Activated naive CD4-positive, alpha-beta T cell treated with anti-CD3 and anti-CD28 coated beads, Interleukin-2, amount 10 ng/mL, durations not matched to agents 7 days and 5 days (primary cell): ENCODE measurements around the gene SCN4A.
A peak's percentile ranks its signal among the peaks of the same experiment; 100 is the strongest.
"Not testable (repeated sequence)": the region's sequence is repeated elsewhere in the genome, so short reads cannot be mapped to it uniquely, and the experiment has no call there.

Source experiments
- CTCF ChIA-PET: fragments of 350-600 bp; sonication (Branson Sonifier 250); formaldehyde crosslinking; loops from one replicate; lab custom pipeline; 2021; ENCODE audit warnings: antibody characterized with exemption; lab: Charles Lee
- DNase-seq: peaks from one replicate; pipeline ENCODE4 v3.0.0-alpha.2; 2020
- H3K27ac Mint-ChIP-seq: one replicate; pipeline ENCODE4 v1.8.0; 2021; ENCODE audit warnings: mild to moderate bottlenecking, moderate library complexity, mixed read lengths
- H3K27me3 Mint-ChIP-seq: one replicate; pipeline ENCODE4 v1.8.0; 2021; ENCODE audit warnings: mild to moderate bottlenecking, mixed read lengths
- H3K36me3 Mint-ChIP-seq: one replicate; pipeline ENCODE4 v1.8.0; 2021; ENCODE audit warnings: mixed read lengths
- H3K4me1 Mint-ChIP-seq: one replicate; pipeline ENCODE4 v1.8.0; 2021; ENCODE audit warnings: mixed read lengths
- H3K4me3 Mint-ChIP-seq: one replicate; pipeline ENCODE4 v1.8.0; 2021; ENCODE audit warnings: mild to moderate bottlenecking, moderate library complexity, mixed read lengths
- H3K9me3 Mint-ChIP-seq: one replicate; pipeline ENCODE4 v1.8.0; 2021; ENCODE audit warnings: mixed read lengths

SCN4A gene

DNA sequence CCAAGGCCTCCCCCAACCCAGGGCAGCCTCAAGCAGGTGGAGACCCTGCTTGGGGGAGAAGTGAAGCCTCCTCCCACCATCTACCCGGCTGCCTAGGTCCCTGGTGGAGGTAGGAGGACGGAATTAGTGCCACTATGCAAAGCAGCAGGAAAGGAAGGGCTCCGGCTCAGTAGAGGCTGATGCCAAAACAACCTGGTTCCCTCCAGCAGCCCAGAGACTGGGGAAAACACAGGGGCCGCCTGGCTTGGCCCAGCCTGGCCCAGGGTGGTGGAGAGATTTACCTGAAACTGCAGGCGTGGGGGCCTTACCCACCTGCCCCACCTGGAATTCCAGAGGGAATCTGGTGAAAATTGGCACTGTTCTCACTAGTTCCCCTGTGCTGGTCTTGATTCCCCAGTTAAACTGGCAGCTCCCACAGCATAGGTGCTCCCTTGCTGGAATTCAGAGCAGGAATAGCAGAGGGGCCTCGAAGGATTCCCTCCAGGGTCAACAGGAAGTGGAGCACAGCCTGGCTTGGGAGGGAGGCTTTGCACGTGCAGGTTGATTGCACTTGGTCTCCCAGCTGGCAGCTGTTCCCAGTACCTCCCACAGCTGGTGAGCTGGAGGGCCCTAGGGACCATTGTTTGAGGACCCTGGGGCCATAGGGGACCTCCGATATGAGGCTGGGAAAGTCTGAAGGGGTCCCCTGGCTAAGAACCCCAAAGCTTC, 45.1 kb downstream of the SCN4A start:
- Mint-ChIP-seq H3K4me3 (no peak overlapping the region), H3K27ac (no peak overlapping the region), H3K4me1 (peaks cover 23% of the 10 kb centered on the region), H3K27me3 (peaks cover 14% of the 10 kb centered on the region), H3K36me3 (peaks cover 11% of the 10 kb centered on the region), H3K9me3 (no peaks in the 10 kb centered on the region)
- no peak for DNase-seq
- CTCF ChIA-PET: interaction anchor here (1.1 to 4.3 kb wide), 6 partner anchors 9 to 101 kb away, joined by 3 to 27 read pairs (median 5); partner anchors contain the start of gene GH1

DNA sequence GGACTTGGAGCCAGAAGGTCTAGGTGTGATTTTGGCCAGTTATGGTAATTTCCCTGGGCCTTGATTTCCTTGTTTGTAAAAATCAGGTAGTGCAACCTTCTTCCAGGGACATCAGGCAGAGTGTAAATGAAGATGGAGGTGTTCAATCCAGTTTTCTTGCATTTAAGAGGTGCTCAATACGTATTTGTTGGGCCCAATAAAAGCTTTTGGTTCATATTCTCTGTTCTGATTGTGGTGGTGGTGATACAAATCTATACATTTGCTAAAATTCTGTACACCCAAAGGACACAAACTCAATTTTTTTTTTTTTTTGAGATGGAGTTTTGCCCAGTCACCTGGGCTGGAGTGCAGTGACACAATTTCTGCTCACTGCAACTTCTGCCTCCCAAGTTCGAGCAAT, 46.6 kb downstream of the SCN4A start:
- Mint-ChIP-seq H3K9me3 (no peaks in the 10 kb centered on the region), H3K4me1 (peaks cover 11% of the 10 kb centered on the region), H3K4me3 (no peak overlapping the region), H3K36me3 (peaks cover 9% of the 10 kb centered on the region), H3K27ac (no peak overlapping the region), H3K27me3 (peaks cover 20% of the 10 kb centered on the region)
- no peak for DNase-seq
- CTCF ChIA-PET: interaction anchor here (3.9 kb wide), 1 partner anchor 20 kb away, joined by 17 read pairs; no protein-coding TSS in a partner anchor

DNA sequence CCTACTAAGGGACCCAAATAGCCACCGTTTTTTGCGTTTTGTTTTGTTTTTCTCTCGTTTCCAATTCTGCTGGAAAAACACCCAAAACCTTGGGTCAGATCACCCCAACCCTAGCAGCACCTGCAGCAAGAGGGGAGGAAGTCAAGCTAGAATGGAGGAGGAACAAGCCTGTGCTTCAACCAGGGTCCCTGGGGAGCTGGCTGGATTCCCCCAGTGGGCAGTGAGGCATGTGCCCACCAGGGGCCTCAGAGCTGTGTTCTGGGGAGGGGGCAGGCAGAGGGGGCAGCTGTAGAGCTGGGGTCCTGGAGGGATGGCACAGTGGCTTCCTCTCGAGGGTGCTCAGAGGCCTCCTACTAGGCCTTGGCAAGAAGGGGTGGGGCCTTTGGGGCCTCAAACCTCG, 47.1 kb downstream of the SCN4A start:
- H3K36me3 Mint-ChIP-seq: peaks cover 5% of the 10 kb centered on the region
- CTCF ChIA-PET: interaction anchor here (0.6 to 3.9 kb wide), 3 partner anchors 20 to 59 kb away, joined by 3 to 17 read pairs (median 4); no protein-coding TSS in a partner anchor
- peaks cover 26% of the 10 kb centered on the region for H3K27me3 Mint-ChIP-seq
- no peak overlapping the region for H3K4me3 Mint-ChIP-seq
- H3K4me1 Mint-ChIP-seq: peaks cover 6% of the 10 kb centered on the region
- H3K27ac Mint-ChIP-seq: no peak overlapping the region
- no peak for DNase-seq
- H3K9me3 Mint-ChIP-seq: no peaks in the 10 kb centered on the region

DNA sequence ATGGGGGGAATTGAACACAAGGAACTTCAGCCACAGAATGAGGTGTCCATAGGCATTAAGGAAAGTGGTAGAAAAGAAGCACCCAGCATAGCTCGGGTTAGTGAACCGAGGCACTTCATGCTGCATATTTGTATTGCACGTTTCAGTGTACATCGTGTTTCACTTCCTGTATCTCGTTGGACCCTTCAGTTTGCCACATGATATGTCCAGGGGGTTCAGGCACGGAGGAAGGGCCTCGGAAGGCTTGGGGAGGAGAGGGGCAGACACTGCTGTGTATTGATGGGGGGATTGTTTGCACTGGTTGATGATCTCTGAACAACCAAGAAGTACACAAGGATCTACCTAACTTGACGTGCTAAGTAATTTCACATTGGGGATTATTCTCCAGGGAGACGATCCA, 50.3 kb downstream of the SCN4A start:
- not testable (repeated sequence) for H3K36me3 Mint-ChIP-seq, H3K4me1 Mint-ChIP-seq, H3K27ac Mint-ChIP-seq, H3K4me3 Mint-ChIP-seq, DNase-seq, H3K9me3 Mint-ChIP-seq
- H3K27me3 Mint-ChIP-seq: peaks cover 56% of the 10 kb centered on the region
- CTCF ChIA-PET: interaction anchor here (0.9 to 1.2 kb wide), 3 partner anchors 10 to 108 kb away, joined by 3 read pairs; no protein-coding TSS in a partner anchor

DNA sequence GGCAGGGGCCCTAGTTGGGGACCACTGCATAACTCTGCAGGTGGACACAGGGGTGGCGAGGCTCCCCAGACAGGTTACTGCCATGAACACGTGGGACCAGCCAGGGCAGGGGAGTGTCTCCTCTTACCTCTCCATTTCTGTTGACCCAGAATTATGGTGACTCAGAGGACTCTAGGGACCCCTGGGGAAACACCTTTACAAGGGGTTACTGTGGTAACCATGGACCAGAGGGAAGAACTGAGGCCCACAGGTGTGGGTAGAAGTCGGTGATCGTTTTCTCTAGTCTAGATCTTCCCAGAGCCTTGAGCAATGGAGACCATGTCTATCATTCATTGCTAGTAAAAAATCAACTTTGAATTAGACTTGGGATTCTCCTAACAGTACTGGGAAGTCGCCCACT, 51.9 kb downstream of the SCN4A start:
- peaks cover 64% of the 10 kb centered on the region for H3K27me3 Mint-ChIP-seq
- not testable (repeated sequence) for H3K9me3 Mint-ChIP-seq, DNase-seq, H3K4me1 Mint-ChIP-seq, H3K4me3 Mint-ChIP-seq, H3K27ac Mint-ChIP-seq, H3K36me3 Mint-ChIP-seq
- CTCF ChIA-PET: interaction anchor here (0.6 to 4.0 kb wide), 10 partner anchors 9 to 104 kb away, joined by 3 to 83 read pairs (median 18); partner anchors contain the start of genes ICAM2 and PRR29

DNA sequence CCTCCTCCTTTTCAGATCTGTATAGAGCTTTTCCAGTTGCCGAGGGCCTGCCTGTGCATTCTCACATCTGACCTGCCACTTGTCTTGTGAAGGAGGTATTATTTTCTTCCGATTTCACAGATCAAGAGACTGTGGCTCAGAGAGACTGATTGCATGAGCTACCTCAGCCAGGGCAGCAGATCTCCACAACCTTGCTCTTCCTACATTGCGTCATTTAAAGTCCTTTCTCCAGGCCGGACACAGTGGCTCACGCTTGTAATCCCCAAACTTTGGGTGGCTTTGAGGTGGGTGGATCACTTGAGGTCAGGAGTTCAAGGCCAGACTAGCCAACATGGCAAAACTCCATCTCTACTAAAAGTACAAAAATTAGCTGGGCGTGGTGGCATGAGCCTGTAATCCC, 52.7 kb downstream of the SCN4A start:
- CTCF ChIA-PET: interaction anchor here (0.6 to 4.0 kb wide), 34 partner anchors 8 to 360 kb away, joined by 3 to 83 read pairs (median 7); partner anchors contain the start of genes CD79B, ICAM2 and PRR29
- DNase-seq: not testable (repeated sequence)

DNA sequence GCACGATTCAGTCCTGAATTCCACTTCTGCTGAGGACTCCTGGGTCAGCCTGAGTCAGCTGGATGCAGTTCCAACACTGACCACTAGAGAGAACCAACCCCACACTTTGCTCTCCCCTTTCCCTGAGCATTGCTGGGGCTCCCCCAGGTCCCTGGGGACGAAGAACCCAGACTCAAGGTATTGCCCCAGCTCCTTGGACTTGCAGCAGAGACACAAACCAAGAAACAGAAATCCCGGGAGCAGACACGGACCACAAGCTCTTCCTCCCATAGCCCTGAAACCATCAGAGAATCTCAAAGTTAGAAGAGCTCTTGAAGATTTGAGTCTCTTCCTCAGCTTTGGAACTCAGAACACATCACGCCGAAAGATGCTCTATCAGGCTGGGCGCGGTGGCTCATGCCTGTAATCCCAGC, 53.4 kb downstream of the SCN4A start:
- peaks cover 9% of the 10 kb centered on the region for H3K4me1 Mint-ChIP-seq
- CTCF ChIA-PET: interaction anchor here (0.6 to 4.0 kb wide), 39 partner anchors 7 to 362 kb away, joined by 3 to 83 read pairs (median 6); partner anchors contain the start of genes CD79B, ICAM2 and PRR29
- no peaks in the 10 kb centered on the region for H3K36me3 Mint-ChIP-seq
- H3K4me3 Mint-ChIP-seq: no peak overlapping the region
- H3K27me3 Mint-ChIP-seq: peaks cover 61% of the 10 kb centered on the region
- H3K9me3 Mint-ChIP-seq: no peaks in the 10 kb centered on the region
- DNase-seq: peak; percentile 83
- H3K27ac Mint-ChIP-seq: no peak overlapping the region

More for the DNA sequence above, 52.7 kb downstream of the SCN4A start:
- not testable (repeated sequence) for H3K4me1 Mint-ChIP-seq, H3K36me3 Mint-ChIP-seq, H3K9me3 Mint-ChIP-seq, H3K4me3 Mint-ChIP-seq, H3K27ac Mint-ChIP-seq
- peaks cover 62% of the 10 kb centered on the region for H3K27me3 Mint-ChIP-seq

DNA sequence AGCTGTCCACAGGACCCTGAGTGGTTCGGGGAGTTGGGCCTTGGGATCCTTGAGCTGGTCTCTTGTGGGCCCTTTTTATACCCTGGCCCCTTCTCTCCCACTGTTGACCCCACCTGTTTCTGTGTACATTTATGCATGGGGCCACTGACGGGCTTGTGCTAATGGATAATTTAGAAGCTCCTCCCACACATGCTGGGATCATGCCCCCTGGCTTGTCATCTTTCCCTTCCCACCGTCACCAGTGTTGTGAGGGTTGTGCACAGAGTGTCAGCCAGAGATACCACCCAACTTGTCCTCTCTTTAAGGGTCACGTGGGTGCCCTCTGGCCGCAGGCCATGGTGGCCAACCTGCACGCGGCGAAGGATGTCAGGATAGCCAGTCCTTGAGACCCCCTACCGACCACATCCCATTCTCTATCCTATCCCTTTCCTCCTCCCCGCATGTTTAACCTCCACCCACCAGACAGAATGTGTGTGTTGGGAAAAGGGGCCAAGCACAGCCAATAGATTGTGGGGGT, 53.9 kb downstream of the SCN4A start, which contains the start of gene GH1:
Gene GH1, minus strand, starts transcription at position 51 of the 517 bp plus-strand sequence. CDS start 63 bp downstream, outside the sequence.
- not testable (repeated sequence) for H3K4me1 Mint-ChIP-seq

DNA sequence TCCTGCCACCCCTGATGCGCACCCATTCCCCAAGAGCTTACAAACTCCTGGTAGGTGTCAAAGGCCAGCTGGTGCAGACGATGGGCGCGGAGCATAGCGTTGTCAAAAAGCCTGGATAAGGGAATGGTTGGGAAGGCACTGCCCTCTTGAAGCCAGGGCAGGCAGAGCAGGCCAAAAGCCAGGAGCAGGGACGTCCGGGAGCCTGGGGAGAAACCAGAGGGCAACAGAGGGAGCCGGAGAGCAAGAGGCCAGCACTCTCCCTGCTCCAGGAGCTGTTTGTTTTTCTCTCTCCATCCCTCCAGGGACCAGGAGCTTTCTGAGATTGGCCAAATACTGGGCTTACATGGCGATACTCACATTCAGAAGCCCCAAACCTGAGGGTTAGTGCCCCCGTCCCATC, 54.4 kb downstream of the SCN4A start:
- peaks cover 9% of the 10 kb centered on the region for H3K4me1 Mint-ChIP-seq
- CTCF ChIA-PET: interaction anchor here (0.6 to 4.0 kb wide), 16 partner anchors 8 to 215 kb away, joined by 3 to 83 read pairs (median 14); partner anchors contain the start of genes CD79B and PRR29
- DNase-seq: no peak
- H3K27ac Mint-ChIP-seq: no peak overlapping the region
- H3K4me3 Mint-ChIP-seq: no peak overlapping the region
- no peaks in the 10 kb centered on the region for H3K36me3 Mint-ChIP-seq
- no peaks in the 10 kb centered on the region for H3K9me3 Mint-ChIP-seq
- H3K27me3 Mint-ChIP-seq: peaks cover 71% of the 10 kb centered on the region

More for the DNA sequence above, 53.9 kb downstream of the SCN4A start, which contains the start of gene GH1:
- CTCF ChIA-PET: interaction anchor here (0.8 to 4.0 kb wide), 36 partner anchors 10 to 363 kb away, joined by 3 to 83 read pairs (median 6); partner anchors contain the start of genes CD79B, ICAM2 and PRR29
- H3K27me3 Mint-ChIP-seq: peaks cover 65% of the 10 kb centered on the region
- not testable (repeated sequence) for H3K27ac Mint-ChIP-seq, H3K9me3 Mint-ChIP-seq, DNase-seq, H3K36me3 Mint-ChIP-seq, H3K4me3 Mint-ChIP-seq

DNA sequence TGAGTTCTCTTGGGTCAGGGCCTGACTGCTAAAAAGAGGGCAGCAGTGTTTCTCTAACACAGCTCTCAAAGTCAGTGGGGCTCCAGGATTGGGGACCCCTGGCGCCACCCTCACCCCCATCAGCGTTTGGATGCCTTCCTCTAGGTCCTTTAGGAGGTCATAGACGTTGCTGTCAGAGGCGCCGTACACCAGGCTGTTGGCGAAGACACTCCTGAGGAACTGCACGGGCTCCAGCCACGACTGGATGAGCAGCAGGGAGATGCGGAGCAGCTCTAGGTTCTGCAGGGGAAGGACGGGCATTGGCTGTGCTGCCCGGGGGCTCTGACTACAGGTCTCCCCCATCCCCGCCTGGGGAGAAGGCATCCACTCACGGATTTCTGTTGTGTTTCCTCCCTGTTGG, 55.1 kb downstream of the SCN4A start:
- Mint-ChIP-seq H3K4me1 (peaks cover 9% of the 10 kb centered on the region), H3K9me3 (no peaks in the 10 kb centered on the region), H3K4me3 (no peak overlapping the region), H3K27me3 (peaks cover 77% of the 10 kb centered on the region), H3K36me3 (no peaks in the 10 kb centered on the region), H3K27ac (no peak overlapping the region)
- no peak for DNase-seq
- CTCF ChIA-PET: interaction anchor here (1.0 to 4.0 kb wide), 10 partner anchors 12 to 216 kb away, joined by 3 to 83 read pairs (median 22); no protein-coding TSS in a partner anchor

DNA sequence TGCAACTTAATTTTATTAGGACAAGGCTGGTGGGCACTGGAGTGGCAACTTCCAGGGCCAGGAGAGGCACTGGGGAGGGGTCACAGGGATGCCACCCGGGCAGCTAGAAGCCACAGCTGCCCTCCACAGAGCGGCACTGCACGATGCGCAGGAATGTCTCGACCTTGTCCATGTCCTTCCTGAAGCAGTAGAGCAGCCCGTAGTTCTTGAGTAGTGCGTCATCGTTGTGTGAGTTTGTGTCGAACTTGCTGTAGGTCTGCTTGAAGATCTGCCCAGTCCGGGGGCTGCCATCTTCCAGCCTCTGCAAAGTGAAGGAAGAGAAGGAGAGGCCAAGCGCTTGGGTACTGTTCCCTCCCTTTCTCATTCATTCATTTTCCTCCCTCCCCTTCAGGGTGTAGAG, 55.5 kb downstream of the SCN4A start:
- H3K27ac Mint-ChIP-seq, H3K9me3 Mint-ChIP-seq, H3K4me3 Mint-ChIP-seq, H3K36me3 Mint-ChIP-seq, DNase-seq, H3K4me1 Mint-ChIP-seq: not testable (repeated sequence)
- H3K27me3 Mint-ChIP-seq: peaks cover 79% of the 10 kb centered on the region
- CTCF ChIA-PET: interaction anchor here (1.3 to 4.0 kb wide), 6 partner anchors 12 to 111 kb away, joined by 3 to 68 read pairs (median 11); no protein-coding TSS in a partner anchor

DNA sequence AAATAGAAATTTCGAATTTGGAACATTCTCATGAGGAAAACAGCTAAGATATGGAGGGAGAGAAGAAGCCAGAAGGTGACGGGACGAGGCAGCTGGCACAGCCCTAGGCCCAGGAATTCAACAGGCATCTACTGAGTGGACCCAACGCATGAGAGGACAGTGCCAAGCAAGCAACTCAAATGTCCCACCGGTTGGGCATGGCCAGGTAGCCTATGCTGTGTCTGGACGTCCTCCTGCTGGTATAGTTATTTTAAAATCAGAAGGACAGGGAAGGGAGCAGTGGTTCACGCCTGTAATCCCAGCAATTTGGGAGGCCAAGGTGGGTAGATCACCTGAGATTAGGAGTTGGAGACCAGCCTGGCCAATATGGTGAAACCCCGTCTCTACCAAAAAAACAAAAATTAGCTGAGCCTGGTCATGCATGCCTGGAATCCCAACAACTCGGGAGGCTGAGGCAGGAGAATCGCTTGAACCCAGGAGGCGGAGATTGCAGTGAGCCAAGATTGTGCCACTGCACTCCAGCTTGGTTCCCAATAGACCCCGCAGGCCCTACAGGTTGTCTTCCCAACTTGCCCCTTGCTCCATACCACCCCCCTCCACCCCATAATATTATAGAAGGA, 56.0 kb downstream of the SCN4A start:
- CTCF ChIA-PET: interaction anchor here (1.1 to 4.0 kb wide), 7 partner anchors 13 to 217 kb away, joined by 3 to 27 read pairs (median 4); no protein-coding TSS in a partner anchor
- H3K9me3 Mint-ChIP-seq: no peaks in the 10 kb centered on the region
- H3K27me3 Mint-ChIP-seq: peaks cover 80% of the 10 kb centered on the region
- no peaks in the 10 kb centered on the region for H3K36me3 Mint-ChIP-seq
- no peak overlapping the region for H3K27ac Mint-ChIP-seq
- DNase-seq: peak; percentile 7
- H3K4me1 Mint-ChIP-seq: peaks cover 12% of the 10 kb centered on the region
- no peak overlapping the region for H3K4me3 Mint-ChIP-seq

DNA sequence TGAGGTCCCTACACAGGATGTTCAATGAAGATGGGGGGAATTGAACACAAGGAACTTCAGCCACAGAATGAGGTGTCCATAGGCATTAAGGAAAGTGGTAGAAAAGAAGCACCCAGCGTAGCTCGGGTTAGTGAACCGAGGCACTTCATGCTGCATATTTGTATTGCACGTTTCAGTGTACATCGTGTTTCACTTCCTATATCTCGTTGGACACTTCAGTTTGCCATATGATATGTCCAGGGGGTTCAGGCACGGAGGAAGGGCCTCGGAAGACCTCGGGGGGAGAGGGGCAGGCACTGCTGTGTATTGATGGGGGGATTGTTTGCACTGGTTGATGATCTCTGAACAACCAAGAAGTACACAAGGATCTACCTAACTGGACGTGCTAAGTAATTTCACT, 57.0 kb downstream of the SCN4A start:
- not testable (repeated sequence) for H3K36me3 Mint-ChIP-seq, DNase-seq, H3K9me3 Mint-ChIP-seq, H3K27ac Mint-ChIP-seq, H3K4me3 Mint-ChIP-seq
- CTCF ChIA-PET: interaction anchor here (1.0 to 1.9 kb wide), 7 partner anchors 31 to 218 kb away, joined by 3 to 8 read pairs (median 3); no protein-coding TSS in a partner anchor
- peaks cover 12% of the 10 kb centered on the region for H3K4me1 Mint-ChIP-seq
- peaks cover 81% of the 10 kb centered on the region for H3K27me3 Mint-ChIP-seq
